ENCODE measurements around the gene MTUS2.

DNA sequence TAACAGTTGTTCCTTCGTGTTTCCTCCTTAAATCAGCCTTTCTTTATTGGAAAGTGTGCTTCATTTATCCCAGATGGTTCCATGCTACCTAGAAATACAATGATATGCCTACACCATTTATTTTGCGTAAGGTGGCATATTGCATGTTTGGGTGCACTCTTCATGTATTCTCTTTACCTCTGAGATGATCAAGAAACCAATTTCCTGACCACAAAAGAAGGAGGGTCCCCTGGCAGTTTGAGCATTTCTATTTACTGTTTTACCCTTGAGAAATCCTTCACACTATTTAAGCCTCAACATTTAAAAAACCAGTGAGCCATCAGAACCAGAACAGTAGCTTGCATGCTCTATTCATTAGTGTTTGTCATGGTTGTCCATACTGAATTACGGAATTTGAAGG, 354.0 kb downstream of the MTUS2 start:
- TF ChIP-seq, protein P1, sequence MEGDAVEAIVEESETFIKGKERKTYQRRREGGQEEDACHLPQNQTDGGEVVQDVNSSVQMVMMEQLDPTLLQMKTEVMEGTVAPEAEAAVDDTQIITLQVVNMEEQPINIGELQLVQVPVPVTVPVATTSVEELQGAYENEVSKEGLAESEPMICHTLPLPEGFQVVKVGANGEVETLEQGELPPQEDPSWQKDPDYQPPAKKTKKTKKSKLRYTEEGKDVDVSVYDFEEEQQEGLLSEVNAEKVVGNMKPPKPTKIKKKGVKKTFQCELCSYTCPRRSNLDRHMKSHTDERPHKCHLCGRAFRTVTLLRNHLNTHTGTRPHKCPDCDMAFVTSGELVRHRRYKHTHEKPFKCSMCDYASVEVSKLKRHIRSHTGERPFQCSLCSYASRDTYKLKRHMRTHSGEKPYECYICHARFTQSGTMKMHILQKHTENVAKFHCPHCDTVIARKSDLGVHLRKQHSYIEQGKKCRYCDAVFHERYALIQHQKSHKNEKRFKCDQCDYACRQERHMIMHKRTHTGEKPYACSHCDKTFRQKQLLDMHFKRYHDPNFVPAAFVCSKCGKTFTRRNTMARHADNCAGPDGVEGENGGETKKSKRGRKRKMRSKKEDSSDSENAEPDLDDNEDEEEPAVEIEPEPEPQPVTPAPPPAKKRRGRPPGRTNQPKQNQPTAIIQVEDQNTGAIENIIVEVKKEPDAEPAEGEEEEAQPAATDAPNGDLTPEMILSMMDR (IDR thresholded peaks at IDR 0.05 in 4 of 5, conservative IDR thresholded peaks at IDR 0.05 in 1 of 5) = no peak
- no peak for TF ChIP-seq POLR2A (IDR thresholded peaks at IDR 0.05)

Data from gastrocnemius medialis (tissue), 4 donors.